PC-3 (cell line): ENCODE results near the gene MYH9. TPM values are rescaled to one million over a fixed set of nuclear protein-coding genes. Genes with fewer than 3 reads are reported as not detected.

Source experiments
- ATAC-seq: fragments of 200-7000 bp; cut with Tn5 transposase; 2 replicates; pipeline ENCODE4 v1.9.1; 2020; ENCODE audit warnings: mild to moderate bottlenecking, moderate library complexity
- BruUV-seq: library from RNA; stranded (reverse); fragments of 400-500 nt; replicated peaks from 2 replicates; lab custom pipeline; 2021; lab: Mats Ljungman, UMichigan
- CTCF ChIA-PET: fragments of 300-600 bp; sonication (Branson Sonifier 250); formaldehyde crosslinking; loops from one replicate; lab custom pipeline; 2022; ENCODE audit warnings: antibody characterized with exemption; lab: Charles Lee
- POLR2A ChIA-PET: fragments of 300-600 bp; sonication (Branson Sonifier 250); formaldehyde crosslinking; loops from one replicate; lab custom pipeline; 2022; ENCODE audit warnings: antibody characterized with exemption; ENCODE audit not compliant: unreplicated experiment; lab: Charles Lee
- DNase-seq: peaks from one replicate; pipeline ENCODE4 v3.0.0-alpha.2; 2015
- H2AFZ ChIP-seq: fragments of 300-600 bp; sonication (generic); 2 replicates; pipeline ENCODE4 v1.6.0; 2016; ENCODE audit warnings: antibody characterized with exemption, low read length
- H3F3A ChIP-seq: fragments of 300-600 bp; sonication (generic); one replicate; pipeline ENCODE4 v1.6.0; 2017; ENCODE audit warnings: antibody characterized with exemption, low read length, control low read depth, mild to moderate bottlenecking; ENCODE audit not compliant: unreplicated experiment
- H3K27ac ChIP-seq: fragments of 300-600 bp; sonication (generic); 2 replicates; pipeline ENCODE4 v1.5.1; 2016; ENCODE audit warnings: mild to moderate bottlenecking, low read length
- H3K27me3 ChIP-seq: fragments of 300-600 bp; sonication (generic); 2 replicates; pipeline ENCODE4 v1.6.1; 2016; ENCODE audit warnings: low read length, mixed read lengths
- H3K36me3 ChIP-seq: fragments of 300-600 bp; sonication (generic); 2 replicates; pipeline ENCODE4 v1.6.1; 2016; ENCODE audit warnings: low read depth, mixed run types, low read length, mixed read lengths
- H3K4me1 ChIP-seq: fragments of 300-600 bp; sonication (generic); 2 replicates; pipeline ENCODE4 v1.5.1; 2016; ENCODE audit warnings: low read length; ENCODE audit not compliant: insufficient read depth
- H3K4me2 ChIP-seq: fragments of 300-600 bp; sonication (generic); 2 replicates; pipeline ENCODE4 v1.6.0; 2016; ENCODE audit warnings: low read length
- H3K4me3 ChIP-seq: fragments of 300-600 bp; sonication (generic); 2 replicates; pipeline ENCODE4 v1.5.1; 2016; ENCODE audit warnings: mild to moderate bottlenecking, low read length, mixed read lengths
- H3K79me2 ChIP-seq: fragments of 300-600 bp; sonication (generic); 2 replicates; pipeline ENCODE4 v1.6.1; 2017; ENCODE audit warnings: low read length, mixed read lengths
- H3K9ac ChIP-seq: fragments of 300-600 bp; sonication (generic); 2 replicates; pipeline ENCODE4 v1.6.0; 2016; ENCODE audit warnings: mild to moderate bottlenecking, low read length
- H3K9me2 ChIP-seq: fragments of 300-600 bp; sonication (generic); replicated peaks from 2 replicates; pipeline ENCODE4 v1.6.1; 2016; ENCODE audit warnings: mixed run types, low read length, mixed read lengths
- H3K9me3 ChIP-seq: fragments of 300-600 bp; sonication (generic); 2 replicates; pipeline ENCODE4 v1.6.1; 2016; ENCODE audit warnings: low read length, mixed read lengths
- H4K20me1 ChIP-seq: fragments of 300-600 bp; sonication (generic); 2 replicates; pipeline ENCODE4 v1.6.1; 2016; ENCODE audit warnings: low read length, mixed read lengths
- CTCF ChIP-seq: fragments of 300-600 bp; sonication (generic); conservative IDR thresholded peaks from 2 replicates; pipeline ENCODE4 v1.5.1; 2017; ENCODE audit warnings: antibody characterized with exemption, low read depth, mild to moderate bottlenecking, low read length
- EZH2 ChIP-seq: fragments of 300-600 bp; sonication (generic); IDR thresholded peaks from one replicate; pipeline ENCODE4 v1.6.1; 2017; ENCODE audit warnings: antibody characterized with exemption, mild to moderate bottlenecking, low read length; ENCODE audit not compliant: unreplicated experiment
- EZH2phosphoT487 ChIP-seq: fragments of 300-600 bp; sonication (generic); IDR thresholded peaks from 2 replicates; pipeline ENCODE4 v1.6.1; 2018; ENCODE audit warnings: mild to moderate bottlenecking, antibody characterized with exemption, low read length, borderline replicate concordance
- intact Hi-C: fragments of 100-400 bp; cut with micrococcal nuclease; formaldehyde crosslinking; loops from 2 replicates; pipeline ENCODE4 v1.9.0; 2023
- total RNA-seq: library from RNA; depleted of rRNA; stranded (reverse); fragments of >200 nt; gene quantifications from 2 replicates; pipeline ENCODE4 v1.2.3, GENCODE V29; 2014

Gene MYH9
- total RNA-seq, 1 experiment from 2014 or later: 357 TPM

GRCh38 chr22:36285545-36285944 is 102.2 kb downstream of the MYH9 start:
- BruUV-seq: no TSS peak
- TF ChIP-seq EZH2: no peak
- TF ChIP-seq EZH2phosphoT487: no peak
- no peak for TF ChIP-seq CTCF
- no peak overlapping the region for H3K9ac ChIP-seq
- H3K4me1 ChIP-seq: no peaks in the 10 kb centered on the region
- peaks cover 63% of the 10 kb centered on the region for H3K36me3 ChIP-seq
- H3K27ac ChIP-seq: no peak overlapping the region
- no peak overlapping the region for H3K4me3 ChIP-seq
- no peak overlapping the region for H3K4me2 ChIP-seq
- DNase-seq: no peak
- H3K79me2 ChIP-seq: no peaks in the 10 kb centered on the region
- ChIA-PET POLR2A (no interaction called here), CTCF (no interaction called here)
- H3K9me2 ChIP-seq: no peaks in the 10 kb centered on the region
- ATAC-seq: no peak
- no peak overlapping the region for H2AFZ ChIP-seq
- intact Hi-C loops: no loop called here
- no peaks in the 10 kb centered on the region for H3F3A ChIP-seq
- H3K27me3 ChIP-seq: no peaks in the 10 kb centered on the region
- no peaks in the 10 kb centered on the region for H4K20me1 ChIP-seq
- no peaks in the 10 kb centered on the region for H3K9me3 ChIP-seq

DNA sequence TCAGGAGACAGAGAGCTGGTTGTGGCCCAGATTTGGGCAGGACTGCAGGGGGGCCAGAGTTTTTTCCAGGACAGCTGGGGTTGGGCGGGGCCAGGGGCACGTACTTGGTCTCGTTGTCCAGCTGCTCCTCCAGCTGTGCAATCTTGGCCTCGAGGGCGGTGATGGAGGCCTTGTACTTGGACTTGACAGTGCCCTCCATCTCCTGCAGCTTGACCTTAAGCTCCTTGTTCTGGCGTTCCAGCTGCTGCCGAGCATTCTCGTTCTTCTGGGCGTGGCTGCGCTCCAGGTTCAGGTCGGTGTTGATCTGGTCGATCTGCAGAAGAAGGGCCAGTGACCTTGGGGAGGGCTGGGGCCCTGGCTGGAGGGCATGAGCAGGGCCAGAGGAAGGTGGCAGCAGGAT is 102.8 kb downstream of the MYH9 start:
- H3K4me1 ChIP-seq: no peaks in the 10 kb centered on the region
- POLR2A ChIA-PET: no interaction called here
- CTCF ChIA-PET: no interaction called here

More for the DNA sequence above, 102.8 kb downstream of the MYH9 start:
- Histone ChIP-seq H3K9me3 (no peaks in the 10 kb centered on the region), H3K9me2 (no peaks in the 10 kb centered on the region), H3K36me3 (peaks cover 63% of the 10 kb centered on the region), H3K27me3 (no peaks in the 10 kb centered on the region), H2AFZ (no peak overlapping the region), H3K4me3 (no peak overlapping the region), H3K4me2 (no peak overlapping the region), H3K27ac (no peak overlapping the region), H3K79me2 (no peaks in the 10 kb centered on the region), H3K9ac (no peak overlapping the region), H4K20me1 (no peaks in the 10 kb centered on the region), H3F3A (no peaks in the 10 kb centered on the region)
- BruUV-seq: no TSS peak
- TF ChIP-seq EZH2phosphoT487 (no peak), CTCF (no peak), EZH2 (no peak)
- ATAC-seq (no peak), DNase-seq (no peak)
- intact Hi-C loops: no loop called here
